Suprapubic skin (tissue), 4 donors: Measurements from ENCODE around the gene ANKRD2. TPM values are rescaled to one million over a fixed set of nuclear protein-coding genes. Genes with fewer than 3 reads are reported as not detected.

ENCODE experiments used
- DNase-seq, 2 donors: peaks; one replicate each; pipeline ENCODE4 v3.0.0-alpha.2; 2019; ENCODE audit warnings: low spot score in 2 of 2
- H3K27ac ChIP-seq: fragments of 200-600 bp; sonication (generic); one replicate; pipeline ENCODE4 v1.5.1; 2019
- H3K27me3 ChIP-seq: fragments of 200-600 bp; sonication (generic); one replicate; pipeline ENCODE4 v1.5.1; 2019
- H3K36me3 ChIP-seq: fragments of 200-600 bp; sonication (generic); one replicate; pipeline ENCODE4 v1.5.1; 2019
- H3K4me1 ChIP-seq: fragments of 200-600 bp; sonication (generic); one replicate; pipeline ENCODE4 v1.5.1; 2019
- H3K4me3 ChIP-seq: fragments of 200-600 bp; sonication (generic); one replicate; pipeline ENCODE4 v1.5.1; 2019; ENCODE audit warnings: mild to moderate bottlenecking
- H3K9me3 ChIP-seq: fragments of 200-600 bp; sonication (generic); one replicate; pipeline ENCODE4 v1.5.1; 2019
- CTCF ChIP-seq, 2 donors: fragments of 200-600 bp in 1 of 2; fragments of 450-650 bp in 1 of 2; sonication (generic) in 1 of 2; IDR thresholded peaks; one replicate each; pipeline ENCODE4 v1.5.1; 2016 to 2019; ENCODE audit warnings: antibody characterized with exemption in 2 of 2, mild to moderate bottlenecking in 1 of 2, moderate library complexity in 1 of 2
- EP300 ChIP-seq: sonication (generic); formaldehyde crosslinking; IDR thresholded peaks from one replicate; pipeline ENCODE4 v1.6.1; 2017; ENCODE audit warnings: antibody characterized with exemption
- POLR2A ChIP-seq, 2 donors: fragments of 450-650 bp; IDR thresholded peaks; one replicate each; pipeline ENCODE4 v1.6.1; 2017; ENCODE audit warnings: antibody characterized with exemption in 2 of 2, mild to moderate bottlenecking in 2 of 2, moderate library complexity in 2 of 2
- POLR2AphosphoS5 ChIP-seq, 3 donors: sonication (generic); formaldehyde crosslinking; IDR thresholded peaks; one replicate each; pipeline ENCODE4 v1.6.1; 2017; ENCODE audit warnings: antibody characterized with exemption in 3 of 3
- WGBS: methylation state at CpG from one replicate; pipeline ENCODE4 v1.1.5; 2018; 5-methylcytosine and 5-hydroxymethylcytosine counted together
- total RNA-seq, 4 donors: library from RNA; depleted of rRNA; stranded (reverse); fragments of >200 nt; gene quantifications; one replicate each; pipeline ENCODE4 v1.1.0, GENCODE V29; 2016

The ANKRD2 gene
- total RNA-seq, 4 donors from 2014 or later = 0.45 to 2.5 (median 2.0) TPM; not detected in 1

GRCh38 chr10:97590082-97590747 lies 17.6 kb downstream of the ANKRD2 start:
- WGBS = 86% methylated on average over 9 of the region's 15 CpGs
- Histone ChIP-seq H3K36me3 (no peaks in the 10 kb centered on the region), H3K4me1 (peaks cover 5% of the 10 kb centered on the region), H3K4me3 (no peak overlapping the region), H3K27me3 (no peaks in the 10 kb centered on the region), H3K9me3 (no peaks in the 10 kb centered on the region), H3K27ac (no peak overlapping the region)
- DNase-seq = no peak
- TF ChIP-seq EP300 = no peak
- no peak for TF ChIP-seq POLR2AphosphoS5 (IDR thresholded peaks at IDR 0.05)
- TF ChIP-seq CTCF (IDR thresholded peaks at IDR 0.05) = no peak
- TF ChIP-seq POLR2A (IDR thresholded peaks at IDR 0.05) = no peak

DNA sequence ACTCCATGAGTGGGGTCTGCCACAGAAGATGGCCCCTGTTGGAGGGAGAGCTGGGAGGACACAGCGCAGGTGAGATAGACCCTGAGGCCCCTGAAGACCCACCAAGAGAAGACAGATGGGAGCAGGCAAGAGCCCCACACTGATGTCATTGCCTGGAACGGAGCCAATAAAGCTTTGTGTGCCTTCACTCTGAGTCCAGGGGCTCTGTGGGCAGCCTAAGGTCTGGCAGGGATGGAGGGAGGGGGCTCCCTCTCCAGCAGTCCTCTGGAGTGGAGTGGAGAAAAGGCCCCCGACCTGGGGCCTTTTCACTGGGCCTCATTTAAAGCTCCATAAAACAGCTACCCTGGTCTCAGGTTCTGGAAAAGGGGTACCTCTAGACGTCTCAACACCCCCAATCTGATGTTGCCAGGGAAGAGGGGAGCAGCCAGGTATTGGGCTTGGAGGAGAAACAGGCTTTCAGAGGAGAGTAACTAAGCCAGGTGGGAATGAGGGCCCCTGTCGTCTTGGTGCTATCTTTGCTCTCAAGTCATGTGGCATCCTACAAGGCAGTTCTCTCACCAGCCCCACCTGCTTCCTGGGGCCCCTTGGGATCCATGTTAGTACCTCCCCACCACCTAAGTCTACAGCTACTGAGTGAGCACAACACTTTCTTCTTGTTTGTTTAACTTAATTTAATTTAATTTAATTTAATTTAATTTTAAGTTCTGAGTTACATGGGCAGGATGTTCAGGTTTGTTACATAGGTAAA lies 18.3 kb downstream of the ANKRD2 start:
- Histone ChIP-seq H3K4me1 (peaks cover 12% of the 10 kb centered on the region), H3K4me3 (no peak overlapping the region), H3K27ac (no peak overlapping the region), H3K9me3 (no peaks in the 10 kb centered on the region), H3K27me3 (no peaks in the 10 kb centered on the region), H3K36me3 (no peaks in the 10 kb centered on the region)
- TF ChIP-seq EP300 (no peak), CTCF (IDR thresholded peaks at IDR 0.05) (no peak), POLR2AphosphoS5 (IDR thresholded peaks at IDR 0.05) (no peak), POLR2A (IDR thresholded peaks at IDR 0.05) (no peak)
- DNase-seq = no peak
- WGBS = 78% methylated on average over 4 of the region's 5 CpGs

DNA sequence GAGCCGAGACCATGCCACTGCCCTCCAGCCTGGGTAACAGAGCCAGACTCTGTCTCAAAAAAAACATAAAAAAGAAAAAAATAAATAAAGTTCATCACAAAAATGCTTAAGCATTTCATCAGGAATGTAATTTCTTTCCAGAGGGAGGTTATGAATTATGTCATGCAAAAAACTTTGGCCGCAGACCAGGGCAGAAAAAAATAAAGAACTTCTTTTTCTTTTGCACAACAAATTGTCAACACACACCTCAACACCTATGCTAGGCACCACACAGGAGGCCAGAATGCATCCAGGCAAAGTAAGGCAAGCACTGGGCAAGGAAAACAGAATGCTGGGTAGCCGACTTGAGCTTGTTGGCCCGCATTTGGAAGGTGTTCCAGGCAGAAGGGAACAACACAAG lies 20.8 kb downstream of the ANKRD2 start:
- Histone ChIP-seq H3K4me3 (no peak overlapping the region), H3K4me1 (peaks cover 24% of the 10 kb centered on the region), H3K27me3 (no peaks in the 10 kb centered on the region), H3K27ac (no peak overlapping the region), H3K9me3 (no peaks in the 10 kb centered on the region), H3K36me3 (no peaks in the 10 kb centered on the region)
- TF ChIP-seq EP300 (no peak), POLR2A (IDR thresholded peaks at IDR 0.05) (no peak), POLR2AphosphoS5 (IDR thresholded peaks at IDR 0.05) (no peak), CTCF (IDR thresholded peaks at IDR 0.05) (no peak)
- DNase-seq = no peak
- WGBS = 33% methylated on average over 4 of the region's 4 CpGs

GRCh38 chr10:97596101-97597082 lies 23.8 kb downstream of the ANKRD2 start:
- Histone ChIP-seq H3K27me3 (no peaks in the 10 kb centered on the region), H3K9me3 (no peaks in the 10 kb centered on the region), H3K4me3 (no peak overlapping the region), H3K4me1 (peaks cover 24% of the 10 kb centered on the region), H3K36me3 (no peaks in the 10 kb centered on the region), H3K27ac (peak overlapping the region; percentile 72)
- DNase-seq = no peak
- TF ChIP-seq EP300 = peak; percentile 84
- TF ChIP-seq CTCF (IDR thresholded peaks at IDR 0.05) = no peak
- peak in 1 of 3 donors; percentile 12 for TF ChIP-seq POLR2AphosphoS5 (IDR thresholded peaks at IDR 0.05)
- TF ChIP-seq POLR2A (IDR thresholded peaks at IDR 0.05) = no peak
- 39% methylated on average over 10 of the region's 10 CpGs for WGBS
